Mammary epithelial cell (primary cell): Measurements from ENCODE around the gene TBC1D22B.

Source experiments
- EZH2 ChIP-seq: IDR thresholded peaks from 2 replicates; pipeline ENCODE4 v1.6.1; 2012; ENCODE audit warnings: low read length, inconsistent platforms, borderline replicate concordance
- TF ChIP-seq, protein P1 (sequence below), 2 donors: IDR thresholded peaks in 1 of 2; conservative IDR thresholded peaks in 1 of 2; 2 replicates each; pipeline ENCODE4 v1.5.1; 2011 to 2012; ENCODE audit warnings: inconsistent platforms in 2 of 2, low read length in 2 of 2, mild to moderate bottlenecking in 2 of 2, control low read depth in 1 of 2, low read depth in 1 of 2; ENCODE audit not compliant: insufficient read depth in 1 of 2; ENCODE audit errors: extremely low read depth in 1 of 2

- no peak for TF ChIP-seq EZH2
- TF ChIP-seq, protein P1, sequence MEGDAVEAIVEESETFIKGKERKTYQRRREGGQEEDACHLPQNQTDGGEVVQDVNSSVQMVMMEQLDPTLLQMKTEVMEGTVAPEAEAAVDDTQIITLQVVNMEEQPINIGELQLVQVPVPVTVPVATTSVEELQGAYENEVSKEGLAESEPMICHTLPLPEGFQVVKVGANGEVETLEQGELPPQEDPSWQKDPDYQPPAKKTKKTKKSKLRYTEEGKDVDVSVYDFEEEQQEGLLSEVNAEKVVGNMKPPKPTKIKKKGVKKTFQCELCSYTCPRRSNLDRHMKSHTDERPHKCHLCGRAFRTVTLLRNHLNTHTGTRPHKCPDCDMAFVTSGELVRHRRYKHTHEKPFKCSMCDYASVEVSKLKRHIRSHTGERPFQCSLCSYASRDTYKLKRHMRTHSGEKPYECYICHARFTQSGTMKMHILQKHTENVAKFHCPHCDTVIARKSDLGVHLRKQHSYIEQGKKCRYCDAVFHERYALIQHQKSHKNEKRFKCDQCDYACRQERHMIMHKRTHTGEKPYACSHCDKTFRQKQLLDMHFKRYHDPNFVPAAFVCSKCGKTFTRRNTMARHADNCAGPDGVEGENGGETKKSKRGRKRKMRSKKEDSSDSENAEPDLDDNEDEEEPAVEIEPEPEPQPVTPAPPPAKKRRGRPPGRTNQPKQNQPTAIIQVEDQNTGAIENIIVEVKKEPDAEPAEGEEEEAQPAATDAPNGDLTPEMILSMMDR (conservative IDR thresholded peaks at IDR 0.05 in 1 of 2, IDR thresholded peaks at IDR 0.05 in 1 of 2; ENCODE audit: extremely low read depth in 1 of 2, insufficient read depth in 1 of 2, low read depth in 1 of 2, low read length in 2 of 2) = no peak
These were observed 58.5 kb downstream of the TBC1D22B start for GRCh38 chr6:37316071-37316470.
